H9 (cell line): ENCODE results near the gene JAML. TPM values are rescaled to one million over a fixed set of nuclear protein-coding genes. Genes with fewer than 3 reads are reported as not detected.

Experiments used
- DNase-seq: peaks from one replicate; pipeline ENCODE4 v3.0.0-alpha.2; 2017
- H2AFZ ChIP-seq: one replicate; pipeline ENCODE4 v1.6.1; 2013; ENCODE audit warnings: mild to moderate bottlenecking, low read length, control low read depth, moderate library complexity
- H2AK5ac ChIP-seq: 2 replicates; pipeline ENCODE4 v1.6.1; 2013; ENCODE audit warnings: low read length, control low read depth, mixed read lengths; ENCODE audit not compliant: insufficient read length
- H2BK120ac ChIP-seq: one replicate; pipeline ENCODE4 v1.6.1; 2013; ENCODE audit warnings: low read depth, mild to moderate bottlenecking, low read length, control low read depth, inconsistent platforms; ENCODE audit not compliant: poor library complexity, severe bottlenecking
- H2BK12ac ChIP-seq: 2 replicates; pipeline ENCODE4 v1.6.1; 2013; ENCODE audit warnings: low read length, control low read depth, mixed read lengths, low read depth; ENCODE audit not compliant: insufficient read length
- H2BK15ac ChIP-seq: 2 replicates; pipeline ENCODE4 v1.6.1; 2013; ENCODE audit warnings: low read depth, low read length, control low read depth
- H2BK20ac ChIP-seq: one replicate; pipeline ENCODE4 v1.6.1; 2013; ENCODE audit warnings: low read depth, mild to moderate bottlenecking, low read length, control low read depth, inconsistent platforms; ENCODE audit not compliant: poor library complexity, severe bottlenecking
- H2BK5ac ChIP-seq: 2 replicates; pipeline ENCODE4 v1.6.1; 2013; ENCODE audit warnings: low read length, control low read depth, mixed read lengths; ENCODE audit not compliant: insufficient read length
- H3K14ac ChIP-seq: 2 replicates; pipeline ENCODE4 v1.6.1; 2013; ENCODE audit warnings: low read length, control low read depth; ENCODE audit not compliant: insufficient read depth
- H3K18ac ChIP-seq: 2 replicates; pipeline ENCODE4 v1.6.1; 2013; ENCODE audit warnings: low read depth, mild to moderate bottlenecking, mixed read lengths, low read length, control low read depth; ENCODE audit not compliant: insufficient read length
- H3K23ac ChIP-seq: 2 replicates; pipeline ENCODE4 v1.6.1; 2013; ENCODE audit warnings: low read length, control low read depth, mixed read lengths, low read depth; ENCODE audit not compliant: insufficient read length
- H3K23me2 ChIP-seq: 2 replicates; pipeline ENCODE4 v1.6.1; 2013; ENCODE audit warnings: low read depth, mild to moderate bottlenecking, mixed read lengths, low read length, control low read depth; ENCODE audit not compliant: insufficient read length, poor library complexity, severe bottlenecking
- H3K27ac ChIP-seq: 2 replicates; pipeline ENCODE4 v1.5.1; 2013; ENCODE audit warnings: low read length, control low read depth, mixed read lengths, low read depth; ENCODE audit not compliant: insufficient read length
- H3K27me3 ChIP-seq: 2 replicates; pipeline ENCODE4 v1.6.1; 2013; ENCODE audit warnings: low read length, control low read depth, inconsistent platforms; ENCODE audit not compliant: insufficient read depth
- H3K4ac ChIP-seq: 2 replicates; pipeline ENCODE4 v1.6.1; 2013; ENCODE audit warnings: low read depth, mild to moderate bottlenecking, control low read depth, inconsistent platforms, low read length, moderate library complexity
- H3K4me1 ChIP-seq: 2 replicates; pipeline ENCODE4 v1.6.1; 2013; ENCODE audit warnings: low read length, control low read depth, inconsistent platforms; ENCODE audit not compliant: insufficient read depth
- H3K4me2 ChIP-seq: 2 replicates; pipeline ENCODE4 v1.6.1; 2013; ENCODE audit warnings: low read length, control low read depth, mixed read lengths; ENCODE audit not compliant: insufficient read length, insufficient read depth
- H3K56ac ChIP-seq: 2 replicates; pipeline ENCODE4 v1.6.1; 2013; ENCODE audit warnings: low read depth, mild to moderate bottlenecking, mixed read lengths, low read length, control low read depth; ENCODE audit not compliant: insufficient read length
- H3K79me1 ChIP-seq: 2 replicates; pipeline ENCODE4 v1.6.1; 2013; ENCODE audit warnings: low read depth, mild to moderate bottlenecking, moderate library complexity, low read length, control low read depth, inconsistent platforms; ENCODE audit not compliant: insufficient read depth, poor library complexity, severe bottlenecking
- H3K79me2 ChIP-seq: 2 replicates; pipeline ENCODE4 v1.6.1; 2013; ENCODE audit warnings: low read length, control low read depth, inconsistent platforms; ENCODE audit not compliant: insufficient read depth
- H3K9ac ChIP-seq: 2 replicates; pipeline ENCODE4 v1.6.1; 2013; ENCODE audit warnings: low read length, control low read depth, mixed read lengths; ENCODE audit not compliant: insufficient read length; ENCODE audit errors: extremely low read depth
- H3K9me3 ChIP-seq: one replicate; pipeline ENCODE4 v1.6.1; 2013; ENCODE audit warnings: low read depth, low read length, inconsistent platforms; ENCODE audit not compliant: control insufficient read depth
- H3T11ph ChIP-seq: one replicate; pipeline ENCODE4 v1.6.1; 2013; ENCODE audit warnings: mild to moderate bottlenecking, low read length, control low read depth, inconsistent platforms
- H4K20me1 ChIP-seq: one replicate; pipeline ENCODE4 v1.6.1; 2013; ENCODE audit not compliant: control insufficient read depth, insufficient read length, insufficient read depth
- H4K5ac ChIP-seq: 2 replicates; pipeline ENCODE4 v1.6.1; 2013; ENCODE audit warnings: low read depth, mild to moderate bottlenecking, mixed read lengths, low read length, control low read depth; ENCODE audit not compliant: insufficient read length
- H4K8ac ChIP-seq: replicated peaks from 2 replicates; pipeline ENCODE4 v1.6.1; 2013; ENCODE audit warnings: low read length, control low read depth, mixed read lengths, low read depth; ENCODE audit not compliant: insufficient read length
- H4K91ac ChIP-seq: 2 replicates; pipeline ENCODE4 v1.6.1; 2013; ENCODE audit warnings: low read depth, mild to moderate bottlenecking, moderate library complexity, mixed read lengths, low read length, control low read depth; ENCODE audit not compliant: insufficient read length
- H3K27ac Mint-ChIP-seq, 3 experiments: 2 replicates in 2 of 3; 3 replicates in 1 of 3; pipeline ENCODE4 v1.8.0; 2020 to 2021; ENCODE audit warnings: mixed read lengths in 3 of 3, mild to moderate bottlenecking in 1 of 3, moderate library complexity in 1 of 3
- H3K27me3 Mint-ChIP-seq: 2 replicates; pipeline ENCODE4 v1.8.0; 2021; ENCODE audit warnings: low read depth, mild to moderate bottlenecking, moderate library complexity, mixed read lengths
- H3K36me3 Mint-ChIP-seq, 3 experiments: 2 replicates in 2 of 3; 3 replicates in 1 of 3; pipeline ENCODE4 v1.8.0; 2020 to 2021; ENCODE audit warnings: low read depth in 3 of 3, mixed read lengths in 3 of 3; ENCODE audit not compliant: insufficient read depth in 1 of 3
- H3K4me1 Mint-ChIP-seq, 2 experiments: 2 replicates each; pipeline ENCODE4 v1.8.0; 2020; ENCODE audit warnings: mixed read lengths in 2 of 2
- H3K4me3 Mint-ChIP-seq, 2 experiments: 2 replicates in 1 of 2; 3 replicates in 1 of 2; pipeline ENCODE4 v1.8.0; 2020 to 2021; ENCODE audit warnings: mild to moderate bottlenecking in 2 of 2, mixed read lengths in 2 of 2, moderate library complexity in 1 of 2
- H3K9me3 Mint-ChIP-seq, 2 experiments: 2 replicates in 1 of 2; 3 replicates in 1 of 2; pipeline ENCODE4 v1.8.0; 2020; ENCODE audit warnings: mild to moderate bottlenecking in 2 of 2, mixed read lengths in 2 of 2, moderate library complexity in 1 of 2
- CTCF ChIP-seq: fragments of 200-600 bp; sonication (generic); conservative IDR thresholded peaks from 3 replicates; pipeline ENCODE4 v1.8.0; 2021; ENCODE audit warnings: antibody characterized with exemption, mild to moderate bottlenecking
- WGBS: extraction: QIAGEN DNeasy Blood & Tissue Kit; methylation state at CpG from one replicate; pipeline ENCODE4 v1.1.7; 2013; ENCODE audit warnings: missing lambda C conversion rate, low lambda C conversion rate, mixed read lengths; ENCODE audit not compliant: insufficient read length; ENCODE audit errors: extremely low coverage; 5-methylcytosine and 5-hydroxymethylcytosine counted together
- total RNA-seq: library from RNA; stranded (reverse); gene quantifications from 2 replicates; pipeline ENCODE4 v1.2.1, GENCODE V29; 2021

The JAML gene
- total RNA-seq, 1 experiment from 2014 or later: 0.48 TPM

- H3K9me3 ChIP-seq: no peaks in the 10 kb centered on the region
- no peaks in the 10 kb centered on the region for H3K9me3 Mint-ChIP-seq
- no peak overlapping the region for H2BK120ac ChIP-seq
- H4K91ac ChIP-seq: no peak overlapping the region
- H2BK20ac ChIP-seq: no peak overlapping the region
- H3K27ac Mint-ChIP-seq: no peak overlapping the region
- H4K8ac ChIP-seq: no peak overlapping the region
- H4K5ac ChIP-seq: no peak overlapping the region
- no peak overlapping the region for H2AFZ ChIP-seq
- no peaks in the 10 kb centered on the region for H3K4me1 ChIP-seq
- no peak overlapping the region for H3K23ac ChIP-seq
- H3K4me3 Mint-ChIP-seq: no peak overlapping the region
- no peak overlapping the region for H3K9ac ChIP-seq
- H3K79me2 ChIP-seq: no peaks in the 10 kb centered on the region
- H3K27me3 Mint-ChIP-seq: peaks cover 6% of the 10 kb centered on the region
- no peak overlapping the region for H3K4ac ChIP-seq
- H2BK12ac ChIP-seq: no peak overlapping the region
- no peak for TF ChIP-seq CTCF
- no peak overlapping the region for H3K18ac ChIP-seq
- H3K4me2 ChIP-seq: no peak overlapping the region
- H3K36me3 Mint-ChIP-seq: no peaks in the 10 kb centered on the region
- no peak for DNase-seq
- no peaks in the 10 kb centered on the region for H3K27me3 ChIP-seq
- H2AK5ac ChIP-seq: no peak overlapping the region
- WGBS: no CpG with 5 or more reads among the region's 2 CpGs
- H2BK5ac ChIP-seq: no peak overlapping the region
- H3T11ph ChIP-seq: no peak overlapping the region
- no peak overlapping the region for H3K56ac ChIP-seq
- no peaks in the 10 kb centered on the region for H3K23me2 ChIP-seq
- H4K20me1 ChIP-seq: no peaks in the 10 kb centered on the region
- H3K79me1 ChIP-seq: no peaks in the 10 kb centered on the region
- peaks cover 8 to 10% of the 10 kb centered on the region in 2 experiments for H3K4me1 Mint-ChIP-seq
- no peak overlapping the region for H2BK15ac ChIP-seq
- no peak overlapping the region for H3K14ac ChIP-seq
- H3K27ac ChIP-seq: no peak overlapping the region
Observed at GRCh38 chr11:118236170-118236569, 11.4 kb upstream of the JAML start.
